ENCODE data around the gene IPO5. TPM values are rescaled to one million over a fixed set of nuclear protein-coding genes. Genes with fewer than 3 reads are reported as not detected.

The IPO5 gene
- total RNA-seq, 1 experiment from 2014 or later = 114 TPM

GRCh38 chr13:98056839-98057410 is 103.5 kb downstream of the IPO5 start:
- Histone ChIP-seq H3K79me2 (ENCODE audit: low read length) (no peaks in the 10 kb centered on the region), H3K4me1 (ENCODE audit: low read length) (no peaks in the 10 kb centered on the region), H3K36me3 (ENCODE audit: insufficient read depth, low read length) (no peaks in the 10 kb centered on the region), H3K9me3 (ENCODE audit: low read length) (no peaks in the 10 kb centered on the region; the same call in 1 of the 2 replicates), H2AFZ (ENCODE audit: low read length) (no peak overlapping the region), H3K4me2 (ENCODE audit: low read depth, low read length, poor library complexity, severe bottlenecking) (no peak overlapping the region), H3K9me2 (replicated peaks; ENCODE audit: insufficient read depth, low read length) (no peaks in the 10 kb centered on the region), H3K4me3 (ENCODE audit: low read length) (no peak overlapping the region), H3K9ac (ENCODE audit: low read length) (no peak overlapping the region), H3K27ac (ENCODE audit: low read length) (no peak overlapping the region), H4K20me1 (ENCODE audit: insufficient read depth, low read depth, low read length) (no peaks in the 10 kb centered on the region), H3K27me3 (ENCODE audit: low read length) (no peaks in the 10 kb centered on the region)
- DNase-seq = no peak

- Histone ChIP-seq H3K27ac (ENCODE audit: low read length) (no peak overlapping the region), H3K27me3 (ENCODE audit: low read length) (no peaks in the 10 kb centered on the region), H3K4me3 (ENCODE audit: low read length) (no peak overlapping the region), H3K4me2 (ENCODE audit: low read depth, low read length, poor library complexity, severe bottlenecking) (no peak overlapping the region), H3K79me2 (ENCODE audit: low read length) (no peaks in the 10 kb centered on the region), H3K9me2 (replicated peaks; ENCODE audit: insufficient read depth, low read length) (no peaks in the 10 kb centered on the region), H4K20me1 (ENCODE audit: insufficient read depth, low read depth, low read length) (no peaks in the 10 kb centered on the region), H3K9me3 (ENCODE audit: low read length) (no peaks in the 10 kb centered on the region), H3K4me1 (ENCODE audit: low read length) (no peaks in the 10 kb centered on the region), H3K36me3 (ENCODE audit: insufficient read depth, low read length) (no peaks in the 10 kb centered on the region), H2AFZ (ENCODE audit: low read length) (no peak overlapping the region), H3K9ac (ENCODE audit: low read length) (no peak overlapping the region)
- DNase-seq = no peak
These were observed 105.8 kb downstream of the IPO5 start for GRCh38 chr13:98059276-98059675.

GRCh38 chr13:98060282-98060681 is 106.8 kb downstream of the IPO5 start:
- H3K9me3 ChIP-seq (ENCODE audit: low read length) = no peaks in the 10 kb centered on the region
- no peak overlapping the region for H3K4me2 ChIP-seq (ENCODE audit: low read depth, low read length, poor library complexity, severe bottlenecking)
- H3K9me2 ChIP-seq (replicated peaks; ENCODE audit: insufficient read depth, low read length) = no peaks in the 10 kb centered on the region
- no peak overlapping the region for H3K27ac ChIP-seq (ENCODE audit: low read length)
- no peaks in the 10 kb centered on the region for H3K79me2 ChIP-seq (ENCODE audit: low read length)
- no peak overlapping the region for H3K4me3 ChIP-seq (ENCODE audit: low read length)
- no peak overlapping the region for H3K9ac ChIP-seq (ENCODE audit: low read length)
- no peaks in the 10 kb centered on the region for H4K20me1 ChIP-seq (ENCODE audit: insufficient read depth, low read depth, low read length)
- no peaks in the 10 kb centered on the region for H3K27me3 ChIP-seq (ENCODE audit: low read length)
- H3K4me1 ChIP-seq (ENCODE audit: low read length) = no peaks in the 10 kb centered on the region
- DNase-seq = no peak
- H2AFZ ChIP-seq (ENCODE audit: low read length) = no peak overlapping the region
- H3K36me3 ChIP-seq (ENCODE audit: insufficient read depth, low read length) = no peaks in the 10 kb centered on the region

GRCh38 chr13:98065468-98065867 is 112.0 kb downstream of the IPO5 start:
- H3K36me3 ChIP-seq (ENCODE audit: insufficient read depth, low read length) = no peaks in the 10 kb centered on the region
- no peak for DNase-seq
- no peak overlapping the region for H3K9ac ChIP-seq (ENCODE audit: low read length)
- no peaks in the 10 kb centered on the region for H3K79me2 ChIP-seq (ENCODE audit: low read length)
- no peaks in the 10 kb centered on the region for H3K9me2 ChIP-seq (replicated peaks; ENCODE audit: insufficient read depth, low read length)
- H4K20me1 ChIP-seq (ENCODE audit: insufficient read depth, low read depth, low read length) = no peaks in the 10 kb centered on the region
- H2AFZ ChIP-seq (ENCODE audit: low read length) = no peak overlapping the region
- no peaks in the 10 kb centered on the region for H3K4me1 ChIP-seq (ENCODE audit: low read length)
- H3K4me3 ChIP-seq (ENCODE audit: low read length) = no peak overlapping the region
- H3K27me3 ChIP-seq (ENCODE audit: low read length) = no peaks in the 10 kb centered on the region
- no peak overlapping the region for H3K4me2 ChIP-seq (ENCODE audit: low read depth, low read length, poor library complexity, severe bottlenecking)
- no peaks in the 10 kb centered on the region for H3K9me3 ChIP-seq (ENCODE audit: low read length)
- H3K27ac ChIP-seq (ENCODE audit: low read length) = no peak overlapping the region

- Histone ChIP-seq H3K9me2 (replicated peaks; ENCODE audit: insufficient read depth, low read length) (no peaks in the 10 kb centered on the region), H3K27me3 (ENCODE audit: low read length) (no peaks in the 10 kb centered on the region), H3K4me1 (ENCODE audit: low read length) (no peaks in the 10 kb centered on the region), H4K20me1 (ENCODE audit: insufficient read depth, low read depth, low read length) (no peaks in the 10 kb centered on the region), H3K79me2 (ENCODE audit: low read length) (no peaks in the 10 kb centered on the region), H2AFZ (ENCODE audit: low read length) (no peak overlapping the region), H3K27ac (ENCODE audit: low read length) (no peak overlapping the region), H3K36me3 (ENCODE audit: insufficient read depth, low read length) (no peaks in the 10 kb centered on the region), H3K9me3 (ENCODE audit: low read length) (no peaks in the 10 kb centered on the region), H3K4me2 (ENCODE audit: low read depth, low read length, poor library complexity, severe bottlenecking) (no peak overlapping the region), H3K4me3 (ENCODE audit: low read length) (no peak overlapping the region), H3K9ac (ENCODE audit: low read length) (no peak overlapping the region)
- DNase-seq = no peak
These were observed 113.2 kb downstream of the IPO5 start for GRCh38 chr13:98066636-98067035.

GRCh38 chr13:98068521-98068920 is 115.0 kb downstream of the IPO5 start:
- H3K36me3 ChIP-seq (ENCODE audit: insufficient read depth, low read length) = no peaks in the 10 kb centered on the region
- no peaks in the 10 kb centered on the region for H3K9me3 ChIP-seq (ENCODE audit: low read length)
- H3K79me2 ChIP-seq (ENCODE audit: low read length) = no peaks in the 10 kb centered on the region
- H3K9ac ChIP-seq (ENCODE audit: low read length) = no peak overlapping the region
- H3K9me2 ChIP-seq (replicated peaks; ENCODE audit: insufficient read depth, low read length) = no peaks in the 10 kb centered on the region
- H3K27ac ChIP-seq (ENCODE audit: low read length) = no peak overlapping the region
- H2AFZ ChIP-seq (ENCODE audit: low read length) = no peak overlapping the region
- no peak for DNase-seq
- H4K20me1 ChIP-seq (ENCODE audit: insufficient read depth, low read depth, low read length) = no peaks in the 10 kb centered on the region
- no peak overlapping the region for H3K4me3 ChIP-seq (ENCODE audit: low read length)
- no peaks in the 10 kb centered on the region for H3K27me3 ChIP-seq (ENCODE audit: low read length)
- no peaks in the 10 kb centered on the region for H3K4me1 ChIP-seq (ENCODE audit: low read length)
- H3K4me2 ChIP-seq (ENCODE audit: low read depth, low read length, poor library complexity, severe bottlenecking) = no peak overlapping the region

- DNase-seq = no peak
- Histone ChIP-seq H3K9ac (ENCODE audit: low read length) (no peak overlapping the region), H2AFZ (ENCODE audit: low read length) (no peak overlapping the region), H3K4me3 (ENCODE audit: low read length) (no peak overlapping the region), H3K9me2 (replicated peaks; ENCODE audit: insufficient read depth, low read length) (no peaks in the 10 kb centered on the region), H3K4me2 (ENCODE audit: low read depth, low read length, poor library complexity, severe bottlenecking) (no peak overlapping the region), H3K4me1 (ENCODE audit: low read length) (no peaks in the 10 kb centered on the region), H3K36me3 (ENCODE audit: insufficient read depth, low read length) (no peaks in the 10 kb centered on the region), H4K20me1 (ENCODE audit: insufficient read depth, low read depth, low read length) (no peaks in the 10 kb centered on the region), H3K27me3 (ENCODE audit: low read length) (no peaks in the 10 kb centered on the region), H3K79me2 (ENCODE audit: low read length) (no peaks in the 10 kb centered on the region), H3K9me3 (ENCODE audit: low read length) (no peaks in the 10 kb centered on the region), H3K27ac (ENCODE audit: low read length) (no peak overlapping the region)
These were observed 116.5 kb downstream of the IPO5 start for GRCh38 chr13:98069985-98070384.

- no peaks in the 10 kb centered on the region for H3K27me3 ChIP-seq (ENCODE audit: low read length)
- H2AFZ ChIP-seq (ENCODE audit: low read length) = no peak overlapping the region
- no peak overlapping the region for H3K27ac ChIP-seq (ENCODE audit: low read length)
- no peaks in the 10 kb centered on the region for H3K79me2 ChIP-seq (ENCODE audit: low read length)
- H3K9me2 ChIP-seq (replicated peaks; ENCODE audit: insufficient read depth, low read length) = no peaks in the 10 kb centered on the region
- no peaks in the 10 kb centered on the region for H3K36me3 ChIP-seq (ENCODE audit: insufficient read depth, low read length)
- H3K9ac ChIP-seq (ENCODE audit: low read length) = no peak overlapping the region
- H3K4me1 ChIP-seq (ENCODE audit: low read length) = no peaks in the 10 kb centered on the region
- DNase-seq = no peak
- no peak overlapping the region for H3K4me2 ChIP-seq (ENCODE audit: low read depth, low read length, poor library complexity, severe bottlenecking)
- H4K20me1 ChIP-seq (ENCODE audit: insufficient read depth, low read depth, low read length) = no peaks in the 10 kb centered on the region
- no peaks in the 10 kb centered on the region for H3K9me3 ChIP-seq (ENCODE audit: low read length)
- no peak overlapping the region for H3K4me3 ChIP-seq (ENCODE audit: low read length)
These were observed 117.8 kb downstream of the IPO5 start for GRCh38 chr13:98071316-98071715.

- no peak overlapping the region for H2AFZ ChIP-seq (ENCODE audit: low read length)
- H3K9me3 ChIP-seq (ENCODE audit: low read length) = no peaks in the 10 kb centered on the region
- no peaks in the 10 kb centered on the region for H3K36me3 ChIP-seq (ENCODE audit: insufficient read depth, low read length)
- H3K4me3 ChIP-seq (ENCODE audit: low read length) = no peak overlapping the region
- no peaks in the 10 kb centered on the region for H3K4me1 ChIP-seq (ENCODE audit: low read length)
- no peaks in the 10 kb centered on the region for H4K20me1 ChIP-seq (ENCODE audit: insufficient read depth, low read depth, low read length)
- H3K27me3 ChIP-seq (ENCODE audit: low read length) = no peaks in the 10 kb centered on the region
- no peaks in the 10 kb centered on the region for H3K79me2 ChIP-seq (ENCODE audit: low read length)
- no peaks in the 10 kb centered on the region for H3K9me2 ChIP-seq (replicated peaks; ENCODE audit: insufficient read depth, low read length)
- no peak overlapping the region for H3K4me2 ChIP-seq (ENCODE audit: low read depth, low read length, poor library complexity, severe bottlenecking)
- no peak for DNase-seq
- no peak overlapping the region for H3K27ac ChIP-seq (ENCODE audit: low read length)
- H3K9ac ChIP-seq (ENCODE audit: low read length) = no peak overlapping the region
These were observed 119.0 kb downstream of the IPO5 start for GRCh38 chr13:98072476-98072875.

Measured in Karpas-422 (cell line).